Lower leg skin (tissue), 4 donors: ENCODE data around the gene TBX6. TPM values are rescaled to one million over a fixed set of nuclear protein-coding genes. Genes with fewer than 3 reads are reported as not detected.

Experiments used
- DNase-seq, 2 donors: peaks; one replicate each; pipeline ENCODE4 v3.0.0-alpha.2; 2019; ENCODE audit warnings: low spot score in 2 of 2
- H3K4me3 ChIP-seq: fragments of 200-600 bp; sonication (generic); 2 replicates; pipeline ENCODE4 v1.5.1; 2017; ENCODE audit warnings: mild to moderate bottlenecking, low read depth; ENCODE audit not compliant: poor library complexity, severe bottlenecking
- CTCF ChIP-seq, 3 donors: fragments of 450-650 bp; IDR thresholded peaks; one replicate each; pipeline ENCODE4 v1.5.1; 2016; ENCODE audit warnings: antibody characterized with exemption in 3 of 3, mild to moderate bottlenecking in 3 of 3, moderate library complexity in 2 of 3
- POLR2A ChIP-seq, 2 donors: fragments of 450-650 bp; IDR thresholded peaks; one replicate each; pipeline ENCODE4 v1.6.1; 2016 to 2017; ENCODE audit warnings: antibody characterized with exemption in 2 of 2, mild to moderate bottlenecking in 1 of 2, moderate library complexity in 1 of 2
- WGBS, 2 donors: methylation state at CpG; one replicate each; pipeline ENCODE4 v1.1.5; 2018; 5-methylcytosine and 5-hydroxymethylcytosine counted together
- intact Hi-C: fragments of 100-400 bp; cut with DNase I; formaldehyde crosslinking; loops from one replicate; pipeline ENCODE4 v1.15.0; 2023; ENCODE audit warnings: low total_unique reads
- total RNA-seq, 4 donors: library from RNA; depleted of rRNA; stranded (reverse); fragments of >200 nt; gene quantifications; one replicate each; pipeline ENCODE4 v1.1.0, GENCODE V29; 2016

The TBX6 gene
- total RNA-seq, 4 donors from 2014 or later: 2.6 to 7.2 (median 3.8) TPM

GRCh38 chr16:30069611-30070462, 21.9 kb downstream of the TBX6 start:
- TF ChIP-seq POLR2A (IDR thresholded peaks at IDR 0.05) (no peak), CTCF (IDR thresholded peaks at IDR 0.05) (no peak)
- no peak for DNase-seq
- intact Hi-C loops: no loop called here
- H3K4me3 ChIP-seq: no peak overlapping the region
- WGBS, 2 donors: 78 to 81% methylated on average over 29 to 31 of the region's 31 CpGs

- no peak for TF ChIP-seq POLR2A (IDR thresholded peaks at IDR 0.05)
- no peak for TF ChIP-seq CTCF (IDR thresholded peaks at IDR 0.05)
- WGBS, 2 donors: 79% methylated on average over 17 of the region's 17 CpGs
- no peak overlapping the region for H3K4me3 ChIP-seq
- intact Hi-C loops: no loop called here
- DNase-seq: no peak
Measured at GRCh38 chr16:30068750-30069610, 22.7 kb downstream of the TBX6 start.

- no peak for DNase-seq
- intact Hi-C loops: no loop called here
- H3K4me3 ChIP-seq: no peak overlapping the region
- 77 to 78% methylated on average over 9 of the region's 9 CpGs for WGBS, 2 donors
- TF ChIP-seq CTCF (IDR thresholded peaks at IDR 0.05) (no peak), POLR2A (IDR thresholded peaks at IDR 0.05) (no peak)
Measured at GRCh38 chr16:30068333-30068732, 23.4 kb downstream of the TBX6 start.

- intact Hi-C loops: no loop called here
- DNase-seq: no peak
- TF ChIP-seq CTCF (IDR thresholded peaks at IDR 0.05) (no peak), POLR2A (IDR thresholded peaks at IDR 0.05) (no peak)
- H3K4me3 ChIP-seq: no peak overlapping the region
- WGBS, 2 donors: 60 to 70% methylated on average over 6 of the region's 6 CpGs
Measured at GRCh38 chr16:30067584-30067916, 24.2 kb downstream of the TBX6 start.

GRCh38 chr16:30066761-30067583, 24.8 kb downstream of the TBX6 start:
- intact Hi-C loops: no loop called here

More at GRCh38 chr16:30066761-30067583, 24.8 kb downstream of the TBX6 start:
- H3K4me3 ChIP-seq: peak overlapping the region; percentile 98
- WGBS, 2 donors: 20 to 39% methylated on average over 12 to 21 of the region's 21 CpGs
- DNase-seq: no peak
- TF ChIP-seq POLR2A (IDR thresholded peaks at IDR 0.05) (no peak), CTCF (IDR thresholded peaks at IDR 0.05) (no peak)
